Uterus (tissue), 2 donors: ENCODE measurements around the gene MAP3K20.

Experiments
- POLR2A ChIP-seq, 2 donors: fragments of 450-650 bp; IDR thresholded peaks; one replicate each; pipeline ENCODE4 v1.6.1; 2016; ENCODE audit warnings: antibody characterized with exemption in 2 of 2, mild to moderate bottlenecking in 1 of 2, moderate library complexity in 1 of 2
- TF ChIP-seq, protein P1 (sequence below), 4 experiments: fragments of 200-600 bp in 2 of 4; fragments of 450-650 bp in 2 of 4; sonication (generic) in 2 of 4; IDR thresholded peaks; one replicate each; pipeline ENCODE4 v1.5.1; 2016 to 2019; ENCODE audit warnings: antibody characterized with exemption in 4 of 4, mild to moderate bottlenecking in 2 of 4, moderate library complexity in 1 of 4

DNA sequence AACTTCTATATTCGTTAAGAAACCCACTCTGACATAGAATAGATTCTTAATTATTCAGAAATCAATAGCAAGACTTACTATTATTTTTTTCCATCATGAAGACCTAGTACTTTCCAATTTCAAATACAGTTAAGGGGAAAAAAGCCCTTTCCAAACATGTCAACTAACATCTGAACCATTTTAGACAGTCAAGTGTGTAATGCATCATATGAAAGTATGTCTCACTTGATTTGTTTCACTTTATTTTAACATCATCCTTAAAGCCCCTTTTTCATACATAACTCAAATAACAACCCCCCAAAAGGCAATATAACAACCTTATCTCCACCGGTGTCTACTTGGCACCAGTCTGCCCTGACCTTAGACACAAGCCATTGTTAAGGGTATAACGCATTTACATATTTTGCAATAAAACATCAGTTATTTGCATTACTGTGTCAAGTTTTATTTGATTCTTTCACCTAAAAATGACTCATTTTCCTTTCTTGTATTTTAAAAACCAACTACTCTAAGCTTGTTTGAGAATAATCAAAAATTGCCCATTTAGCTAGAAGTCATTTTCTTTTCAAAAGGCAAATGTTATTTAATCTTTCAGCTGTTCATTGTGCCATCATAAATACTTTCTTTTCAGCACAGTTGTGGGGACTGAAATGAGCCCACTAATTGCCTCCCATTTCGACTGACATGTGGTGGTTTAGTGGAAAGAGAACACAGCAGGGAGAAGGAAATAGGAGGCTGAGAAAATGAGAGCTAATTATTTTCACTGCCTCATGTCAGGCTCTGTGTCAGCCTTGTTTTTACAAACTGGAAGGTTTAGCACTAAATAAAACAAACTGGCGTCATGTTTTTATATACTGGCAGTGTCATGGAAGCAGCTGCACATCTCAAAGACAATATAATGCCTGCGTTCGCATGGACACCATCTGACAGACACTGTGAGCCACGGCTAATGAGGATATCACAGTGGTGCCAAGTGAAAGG, 174.3 kb downstream of the MAP3K20 start:
- TF ChIP-seq, protein P1, sequence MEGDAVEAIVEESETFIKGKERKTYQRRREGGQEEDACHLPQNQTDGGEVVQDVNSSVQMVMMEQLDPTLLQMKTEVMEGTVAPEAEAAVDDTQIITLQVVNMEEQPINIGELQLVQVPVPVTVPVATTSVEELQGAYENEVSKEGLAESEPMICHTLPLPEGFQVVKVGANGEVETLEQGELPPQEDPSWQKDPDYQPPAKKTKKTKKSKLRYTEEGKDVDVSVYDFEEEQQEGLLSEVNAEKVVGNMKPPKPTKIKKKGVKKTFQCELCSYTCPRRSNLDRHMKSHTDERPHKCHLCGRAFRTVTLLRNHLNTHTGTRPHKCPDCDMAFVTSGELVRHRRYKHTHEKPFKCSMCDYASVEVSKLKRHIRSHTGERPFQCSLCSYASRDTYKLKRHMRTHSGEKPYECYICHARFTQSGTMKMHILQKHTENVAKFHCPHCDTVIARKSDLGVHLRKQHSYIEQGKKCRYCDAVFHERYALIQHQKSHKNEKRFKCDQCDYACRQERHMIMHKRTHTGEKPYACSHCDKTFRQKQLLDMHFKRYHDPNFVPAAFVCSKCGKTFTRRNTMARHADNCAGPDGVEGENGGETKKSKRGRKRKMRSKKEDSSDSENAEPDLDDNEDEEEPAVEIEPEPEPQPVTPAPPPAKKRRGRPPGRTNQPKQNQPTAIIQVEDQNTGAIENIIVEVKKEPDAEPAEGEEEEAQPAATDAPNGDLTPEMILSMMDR (IDR thresholded peaks at IDR 0.05), result no peak
- TF ChIP-seq POLR2A (IDR thresholded peaks at IDR 0.05), result no peak
